Mucosa of descending colon (tissue), 3 donors: Measurements from ENCODE around the gene FRMD8. TPM values are rescaled to one million over a fixed set of nuclear protein-coding genes. Genes with fewer than 3 reads are reported as not detected.

Source experiments
- ATAC-seq: fragments of 200-7000 bp; cut with Tn5 transposase; one replicate; pipeline ENCODE4 v1.9.1; 2020; ENCODE audit warnings: mild to moderate bottlenecking, moderate library complexity
- DNase-seq, 3 donors: peaks; one replicate each; pipeline ENCODE4 v3.0.0-alpha.2; 2020
- H3K36me3 ChIP-seq: fragments of 200-600 bp; one replicate; pipeline ENCODE4 v1.8.0; 2021; ENCODE audit warnings: low read depth, mild to moderate bottlenecking
- H3K4me1 ChIP-seq: fragments of 200-600 bp; one replicate; pipeline ENCODE4 v1.8.0; 2021; ENCODE audit warnings: low read depth, mild to moderate bottlenecking
- H3K4me3 ChIP-seq: fragments of 200-600 bp; one replicate; pipeline ENCODE4 v1.8.0; 2021; ENCODE audit warnings: mild to moderate bottlenecking
- H3K9me3 ChIP-seq: fragments of 200-600 bp; one replicate; pipeline ENCODE4 v1.8.0; 2021; ENCODE audit warnings: mild to moderate bottlenecking
- CTCF ChIP-seq: fragments of 200-600 bp; IDR thresholded peaks from one replicate; pipeline ENCODE4 v1.8.0; 2022; ENCODE audit warnings: antibody characterized with exemption, mild to moderate bottlenecking
- intact Hi-C, 2 donors: fragments of 100-400 bp; cut with DNase I in 1 of 2; cut with micrococcal nuclease in 1 of 2; formaldehyde crosslinking; loops; one replicate each; pipeline versions ENCODE4 v1.11.0 to v1.11.1; 2022; cut with DNase I, micrococcal nuclease
- total RNA-seq, 3 donors: library from RNA; stranded (reverse); fragmentation: NEBNext Ultra II Directional in 2 of 3; extraction: Animal tissue kit (Norgen Biotek cat#: 25700) in 2 of 3; gene quantifications; one replicate each; pipeline versions ENCODE4 v1.2.1 to v1.2.4, GENCODE V29; 2021 to 2023
- donor health status: DM: no; HTN: no; CAD: no; lungs with moderate emphysema.
- donor health status: DM: no; HTN: no; CAD: no.
- donor health status: DM: no; HTN: yes; CAD: no.

FRMD8 gene
- total RNA-seq, 3 donors from 2014 or later, result 27.1 to 44.1 (median 42.3) TPM

DNA sequence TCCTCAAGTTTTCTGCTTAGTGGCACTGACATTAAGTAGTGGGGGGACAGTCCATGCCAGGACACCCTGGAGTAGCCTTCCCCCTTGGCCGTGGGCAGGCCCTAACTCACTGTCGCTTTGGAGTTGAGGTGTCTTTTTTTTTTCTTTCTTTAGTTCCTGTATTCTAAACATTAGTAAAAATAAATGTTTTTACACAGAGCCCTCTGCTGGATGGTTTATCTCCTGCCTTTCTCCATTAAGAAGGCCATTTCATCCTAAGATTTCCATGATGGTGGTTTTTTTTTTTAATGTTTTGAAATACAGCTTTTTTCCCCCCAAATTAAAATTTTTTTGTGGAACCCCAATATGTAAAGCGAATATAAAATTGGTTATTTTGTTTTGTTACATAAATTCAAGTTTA lies 33.7 kb upstream of the FRMD8 start:
- H3K4me3 ChIP-seq, result no peak overlapping the region
- intact Hi-C loops, result no loop called here

DNA sequence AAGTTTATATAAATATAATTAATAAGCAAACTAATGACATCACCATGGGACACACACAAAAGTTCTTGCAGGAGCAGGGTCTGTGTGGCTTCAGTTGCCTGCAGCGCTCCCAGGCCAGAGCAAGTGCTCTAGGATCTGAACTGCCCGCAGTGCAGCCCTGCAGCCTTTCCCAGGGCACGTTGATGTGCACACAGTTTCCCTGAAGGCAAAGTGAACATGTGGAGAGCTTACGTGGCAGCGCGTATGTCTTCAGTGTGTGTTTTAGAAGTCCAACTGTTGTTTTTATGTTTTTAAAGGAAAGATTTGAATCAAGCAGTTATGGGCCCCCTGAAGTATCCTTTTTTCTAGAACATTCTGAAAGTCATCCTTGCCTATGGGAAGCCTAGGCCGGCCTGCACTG lies 33.1 kb upstream of the FRMD8 start:
- peak in 1 of 3 donors; percentile 33 for DNase-seq
- no peak for ATAC-seq
- peaks cover 12% of the 10 kb centered on the region for H3K36me3 ChIP-seq
- H3K9me3 ChIP-seq, result no peaks in the 10 kb centered on the region
- intact Hi-C loops, result no loop called here
- no peak for TF ChIP-seq CTCF
- H3K4me3 ChIP-seq, result no peak overlapping the region
- H3K4me1 ChIP-seq, result peaks cover 11% of the 10 kb centered on the region

More for the DNA sequence above, 33.7 kb upstream of the FRMD8 start:
- ATAC-seq (no peak), DNase-seq (no peak)
- Histone ChIP-seq H3K36me3 (peaks cover 12% of the 10 kb centered on the region), H3K4me1 (peaks cover 11% of the 10 kb centered on the region), H3K9me3 (no peaks in the 10 kb centered on the region)
- no peak for TF ChIP-seq CTCF

- intact Hi-C loops, result no loop called here
- peaks cover 11% of the 10 kb centered on the region for H3K4me1 ChIP-seq
- peaks cover 10% of the 10 kb centered on the region for H3K36me3 ChIP-seq
- H3K4me3 ChIP-seq, result no peak overlapping the region
- DNase-seq (peak in 1 of 3 donors; percentile 54), ATAC-seq (peak; percentile 0)
- H3K9me3 ChIP-seq, result no peaks in the 10 kb centered on the region
- no peak for TF ChIP-seq CTCF
These were observed 32.6 kb upstream of the FRMD8 start for GRCh38 chr11:65353900-65354264.

GRCh38 chr11:65354265-65355012 lies 32.0 kb upstream of the FRMD8 start, which contains the start of gene TIGD3:
Gene TIGD3, plus strand, starts transcription at chr11:65354751. Its CDS starts 1,058 bp downstream, at chr11:65355809.
- intact Hi-C loops, result no loop called here
- peak; percentile 98 to 99 (median 98) for DNase-seq
- TF ChIP-seq CTCF, result no peak
- peak; percentile 94 for ATAC-seq
- peaks cover 7% of the 10 kb centered on the region for H3K36me3 ChIP-seq
- H3K9me3 ChIP-seq, result no peaks in the 10 kb centered on the region
- peak within 1 kb of the TSS; percentile 27 for H3K4me3 ChIP-seq
- peaks cover 11% of the 10 kb centered on the region for H3K4me1 ChIP-seq

- no peak for TF ChIP-seq CTCF
- H3K36me3 ChIP-seq, result peaks cover 7% of the 10 kb centered on the region
- peaks cover 11% of the 10 kb centered on the region for H3K4me1 ChIP-seq
- DNase-seq (peak; percentile 52 to 76 (median 69)), ATAC-seq (peak; percentile 44)
- H3K4me3 ChIP-seq, result peak overlapping the region; percentile 27
- intact Hi-C loops, result no loop called here
- no peaks in the 10 kb centered on the region for H3K9me3 ChIP-seq
These were observed 31.2 kb upstream of the FRMD8 start for GRCh38 chr11:65355013-65355775.
